ENCODE results near the gene OCRL.

- TF ChIP-seq CTCF (conservative IDR thresholded peaks at IDR 0.05) = no peak
- no peak for TF ChIP-seq EZH2 (IDR thresholded peaks at IDR 0.05; ENCODE audit: low read depth)
Measured at GRCh38 chrX:129640737-129641136, 100.7 kb downstream of the OCRL start.
